GM18907 (cell line): ENCODE data around the gene GRM8.

ENCODE experiments used
- ATAC-seq: cut with Tn5 transposase; IDR thresholded peaks from one replicate; pipeline ENCODE4 v1.9.1; 2021; ENCODE audit warnings: mild to moderate bottlenecking, moderate library complexity; ENCODE audit not compliant: unreplicated experiment

Gene GRM8

GRCh38 chr7:127252778-127253280, at the start of gene GRM8:
GRM8 (minus strand) TSS chr7:127252941.
- ATAC-seq: peak; percentile 32

- ATAC-seq: no peak
Observed at GRCh38 chr7:127290801-127291361, 38.1 kb upstream of the GRM8 start.

- ATAC-seq: no peak
Observed at GRCh38 chr7:127290116-127290655, 37.4 kb upstream of the GRM8 start.

GRCh38 chr7:127287133-127287532, 34.4 kb upstream of the GRM8 start:
- no peak for ATAC-seq

- no peak for ATAC-seq
Observed at GRCh38 chr7:127270093-127270492, 17.4 kb upstream of the GRM8 start.

GRCh38 chr7:127266047-127266446, 13.3 kb upstream of the GRM8 start:
- ATAC-seq: no peak

- ATAC-seq: no peak
Observed at GRCh38 chr7:127264219-127264618, 11.5 kb upstream of the GRM8 start.

- no peak for ATAC-seq
Observed at GRCh38 chr7:127258111-127258510, 5.4 kb upstream of the GRM8 start.

GRCh38 chr7:127257086-127257485, 4.3 kb upstream of the GRM8 start:
- no peak for ATAC-seq

- ATAC-seq: no peak
Observed at GRCh38 chr7:127256041-127256725, 3.4 kb upstream of the GRM8 start.

GRCh38 chr7:127254163-127254684, 1.5 kb upstream of the GRM8 start:
- ATAC-seq: no peak

GRCh38 chr7:127253281-127254162, 781 bp upstream of the GRM8 start:
- peak; percentile 91 for ATAC-seq

- no peak for ATAC-seq
Observed at GRCh38 chr7:127252377-127252713, 396 bp downstream of the GRM8 start.

- no peak for ATAC-seq
Observed at GRCh38 chr7:127251465-127252376, 1.0 kb downstream of the GRM8 start.

- ATAC-seq: no peak
Observed at GRCh38 chr7:127251036-127251464, 1.7 kb downstream of the GRM8 start.

GRCh38 chr7:127250312-127251035, 2.3 kb downstream of the GRM8 start:
- ATAC-seq: no peak

GRCh38 chr7:127245607-127246006, 7.1 kb downstream of the GRM8 start:
- peak; percentile 61 for ATAC-seq

- ATAC-seq: peak; percentile 9
Observed at GRCh38 chr7:127245002-127245401, 7.7 kb downstream of the GRM8 start.

GRCh38 chr7:127239814-127240213, 12.9 kb downstream of the GRM8 start:
- ATAC-seq: no peak
